Measurements from ENCODE around the gene CDYL. TPM values are rescaled to one million over a fixed set of nuclear protein-coding genes. Genes with fewer than 3 reads are reported as not detected.
A peak's percentile ranks its signal among the peaks of the same experiment; 100 is the strongest.

The CDYL gene
- total and polyA plus RNA-seq, 5 donors from 2014 or later = 3.1 to 27.0 (median 4.1) TPM

- Mint-ChIP-seq H3K27me3 (no peaks in the 10 kb centered on the region), H3K4me3 (peak overlapping the region in 1 of 4 donors; percentile 3), H3K9me3 (peaks cover 0 to 13% (median 6%) of the 10 kb centered on the region in 7 donors), H3K4me1 (peaks cover 22 to 63% (median 38%) of the 10 kb centered on the region in 4 donors), H3K36me3 (peaks cover 14% of the 10 kb centered on the region), H3K27ac (no peak overlapping the region)
- Histone ChIP-seq H3K27me3 (ENCODE audit: control insufficient read depth, insufficient read depth, low read length) (no peaks in the 10 kb centered on the region), H3K4me3 (ENCODE audit: low read depth, low read length) (no peak overlapping the region), H3K27ac (ENCODE audit: insufficient read depth, low read length, poor library complexity, severe bottlenecking) (no peak overlapping the region), H3K36me3 (ENCODE audit: control insufficient read depth, insufficient read depth, low read length) (no peaks in the 10 kb centered on the region), H3K4me1 (ENCODE audit: control insufficient read depth, insufficient read depth, low read length, poor library complexity, severe bottlenecking) (peaks cover 4% of the 10 kb centered on the region), H3K9me3 (ENCODE audit: control insufficient read depth in 2 of 2, low read length in 2 of 2) (peaks cover 3 to 5% of the 10 kb centered on the region in 2 experiments)
- DNase-seq (no peak), ATAC-seq (ENCODE audit: low read depth in 2 of 2) (no peak)
Measured at GRCh38 chr6:4871825-4872224, 95.6 kb downstream of the CDYL start.

DNA sequence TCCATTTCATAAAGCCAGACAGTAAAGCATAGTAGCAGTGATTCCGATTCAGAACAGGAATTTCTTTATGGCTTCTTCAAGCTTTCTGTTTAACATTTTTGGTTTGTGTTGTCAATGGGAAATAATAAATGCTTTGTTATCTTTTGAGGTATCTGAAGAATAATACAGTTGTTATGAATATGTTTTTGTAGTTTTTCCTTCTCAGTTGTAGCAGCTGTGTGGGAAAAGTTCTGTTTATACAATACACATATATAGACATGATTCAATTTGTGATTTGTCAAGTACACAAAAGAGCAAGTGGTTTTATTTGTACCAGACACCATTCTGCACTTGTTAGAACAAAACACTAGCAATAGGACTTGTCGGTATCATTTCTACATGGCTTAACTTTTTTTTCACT, 96.6 kb downstream of the CDYL start:
- Histone ChIP-seq H3K36me3 (ENCODE audit: control insufficient read depth, insufficient read depth, low read length) (no peaks in the 10 kb centered on the region), H3K4me3 (ENCODE audit: low read depth, low read length) (no peak overlapping the region), H3K4me1 (ENCODE audit: control insufficient read depth, insufficient read depth, low read length, poor library complexity, severe bottlenecking) (peaks cover 6% of the 10 kb centered on the region), H3K27ac (ENCODE audit: insufficient read depth, low read length, poor library complexity, severe bottlenecking) (no peak overlapping the region), H3K27me3 (ENCODE audit: control insufficient read depth, insufficient read depth, low read length) (no peaks in the 10 kb centered on the region), H3K9me3 (ENCODE audit: control insufficient read depth in 2 of 2, low read length in 2 of 2) (peaks cover under 1 to 2% of the 10 kb centered on the region in 2 experiments)
- no peaks in the 10 kb centered on the region for H3K27me3 Mint-ChIP-seq
- DNase-seq = no peak
- H3K4me1 Mint-ChIP-seq = peaks cover 21 to 72% (median 42%) of the 10 kb centered on the region in 4 donors
- H3K27ac Mint-ChIP-seq = no peak overlapping the region
- H3K36me3 Mint-ChIP-seq = peaks cover 6% of the 10 kb centered on the region
- no peak for ATAC-seq (ENCODE audit: low read depth in 2 of 2)
- H3K4me3 Mint-ChIP-seq = no peak overlapping the region
- H3K9me3 Mint-ChIP-seq = peaks cover 0 to 7% (median 2%) of the 10 kb centered on the region in 7 donors

DNA sequence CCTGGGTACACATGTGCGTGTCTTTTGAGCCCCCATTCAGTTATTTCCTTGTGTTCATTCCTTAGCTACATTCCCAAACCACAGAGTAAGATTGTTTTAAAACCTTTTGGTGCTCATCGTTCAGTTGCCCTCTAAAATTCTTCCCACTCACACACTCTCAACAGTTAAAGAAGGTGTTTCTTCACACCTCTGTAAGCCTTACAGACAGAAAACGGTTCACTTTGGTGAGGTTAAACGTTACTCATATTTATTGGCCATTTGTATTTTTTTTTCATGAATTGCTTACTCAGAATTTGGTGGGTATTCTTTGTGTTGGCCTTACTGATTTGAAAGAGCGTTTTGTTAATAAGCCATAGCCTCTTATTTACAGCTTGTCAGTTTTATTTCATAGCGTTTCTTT, 97.7 kb downstream of the CDYL start:
- Histone ChIP-seq H3K27ac (ENCODE audit: insufficient read depth, low read length, poor library complexity, severe bottlenecking) (no peak overlapping the region), H3K36me3 (ENCODE audit: control insufficient read depth, insufficient read depth, low read length) (no peaks in the 10 kb centered on the region), H3K4me1 (ENCODE audit: control insufficient read depth, insufficient read depth, low read length, poor library complexity, severe bottlenecking) (peaks cover 6% of the 10 kb centered on the region), H3K4me3 (ENCODE audit: low read depth, low read length) (no peak overlapping the region), H3K9me3 (ENCODE audit: control insufficient read depth in 2 of 2, low read length in 2 of 2) (no peaks in the 10 kb centered on the region), H3K27me3 (ENCODE audit: control insufficient read depth, insufficient read depth, low read length) (no peaks in the 10 kb centered on the region)
- Mint-ChIP-seq H3K4me3 (peak overlapping the region in 1 of 4 donors; percentile 13), H3K27ac (no peak overlapping the region), H3K4me1 (peaks cover 25 to 79% (median 43%) of the 10 kb centered on the region in 4 donors), H3K9me3 (peaks cover 0 to 4% (median 0%) of the 10 kb centered on the region in 7 donors), H3K27me3 (no peaks in the 10 kb centered on the region), H3K36me3 (peaks cover 4% of the 10 kb centered on the region)
- DNase-seq (no peak), ATAC-seq (ENCODE audit: low read depth in 2 of 2) (no peak)

- ATAC-seq (ENCODE audit: low read depth in 2 of 2) = no peak
- Histone ChIP-seq H3K4me1 (ENCODE audit: control insufficient read depth, insufficient read depth, low read length, poor library complexity, severe bottlenecking) (peaks cover 6% of the 10 kb centered on the region), H3K27ac (ENCODE audit: insufficient read depth, low read length, poor library complexity, severe bottlenecking) (no peak overlapping the region), H3K27me3 (ENCODE audit: control insufficient read depth, insufficient read depth, low read length) (no peaks in the 10 kb centered on the region), H3K4me3 (ENCODE audit: low read depth, low read length) (no peak overlapping the region), H3K9me3 (ENCODE audit: control insufficient read depth in 2 of 2, low read length in 2 of 2) (no peaks in the 10 kb centered on the region), H3K36me3 (ENCODE audit: control insufficient read depth, insufficient read depth, low read length) (no peaks in the 10 kb centered on the region)
- Mint-ChIP-seq H3K27ac (no peak overlapping the region), H3K4me3 (peak overlapping the region in 1 of 4 donors; percentile 16), H3K4me1 (peaks cover 26 to 83% (median 58%) of the 10 kb centered on the region in 4 donors), H3K36me3 (peaks cover 3% of the 10 kb centered on the region), H3K27me3 (no peaks in the 10 kb centered on the region), H3K9me3 (no peaks in the 10 kb centered on the region)
- no peak for DNase-seq
Measured at GRCh38 chr6:4879741-4880275, 103.6 kb downstream of the CDYL start.

DNA sequence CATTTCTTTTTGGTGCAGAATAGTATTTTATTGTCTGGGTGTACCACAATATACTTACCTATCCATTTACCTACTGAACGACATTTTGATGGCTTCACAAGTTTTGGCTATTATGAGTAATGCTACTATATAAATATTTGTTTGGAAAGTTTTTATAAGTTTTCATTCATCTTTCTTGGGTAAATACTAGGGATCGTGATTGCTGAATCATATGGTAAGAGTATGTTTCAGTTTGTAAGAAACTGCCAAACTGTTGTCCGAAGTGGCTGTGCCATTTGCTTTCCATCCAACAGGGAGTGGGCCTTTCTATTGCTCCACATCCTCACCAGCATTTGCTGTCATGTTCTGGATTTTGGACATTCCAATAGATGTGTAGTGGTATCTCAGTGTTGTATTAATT, 104.2 kb downstream of the CDYL start:
- Histone ChIP-seq H3K36me3 (ENCODE audit: control insufficient read depth, insufficient read depth, low read length) (no peaks in the 10 kb centered on the region), H3K27ac (ENCODE audit: insufficient read depth, low read length, poor library complexity, severe bottlenecking) (no peak overlapping the region), H3K4me1 (ENCODE audit: control insufficient read depth, insufficient read depth, low read length, poor library complexity, severe bottlenecking) (peaks cover 6% of the 10 kb centered on the region), H3K4me3 (ENCODE audit: low read depth, low read length) (no peak overlapping the region), H3K27me3 (ENCODE audit: control insufficient read depth, insufficient read depth, low read length) (no peaks in the 10 kb centered on the region), H3K9me3 (ENCODE audit: control insufficient read depth in 2 of 2, low read length in 2 of 2) (no peaks in the 10 kb centered on the region)
- H3K9me3 Mint-ChIP-seq = no peaks in the 10 kb centered on the region
- no peak overlapping the region for H3K27ac Mint-ChIP-seq
- DNase-seq = no peak
- peaks cover 3% of the 10 kb centered on the region for H3K36me3 Mint-ChIP-seq
- ATAC-seq (ENCODE audit: low read depth in 2 of 2) = no peak
- H3K4me1 Mint-ChIP-seq = peaks cover 26 to 81% (median 59%) of the 10 kb centered on the region in 4 donors
- no peaks in the 10 kb centered on the region for H3K27me3 Mint-ChIP-seq
- H3K4me3 Mint-ChIP-seq = no peak overlapping the region

DNA sequence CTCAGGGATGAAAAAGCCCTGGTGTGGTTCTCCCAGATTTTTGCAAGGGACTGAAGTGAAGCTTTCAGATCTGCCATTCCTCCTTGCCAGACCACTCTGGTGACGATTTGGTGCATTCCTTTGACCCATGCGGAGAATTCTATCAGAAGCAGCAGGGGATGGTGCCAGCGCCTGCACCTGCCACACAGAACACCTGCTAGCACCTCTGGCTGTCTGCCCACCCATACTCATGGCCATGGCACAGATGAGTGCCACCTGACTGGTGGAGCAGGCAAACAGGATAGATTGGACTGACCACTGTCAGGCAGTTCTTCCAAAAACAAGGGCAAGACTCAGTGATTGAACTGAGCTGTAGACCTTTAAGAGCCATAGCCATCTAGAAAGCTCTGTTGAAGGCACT, 107.1 kb downstream of the CDYL start:
- DNase-seq = no peak
- no peak for ATAC-seq (ENCODE audit: low read depth in 2 of 2)

GRCh38 chr6:4884646-4885340, 108.6 kb downstream of the CDYL start:
- DNase-seq = no peak
- H3K27me3 Mint-ChIP-seq = no peaks in the 10 kb centered on the region
- no peak overlapping the region for H3K27ac ChIP-seq (ENCODE audit: insufficient read depth, low read length, poor library complexity, severe bottlenecking)
- no peak for ATAC-seq (ENCODE audit: low read depth in 2 of 2)
- no peaks in the 10 kb centered on the region for H3K36me3 ChIP-seq (ENCODE audit: control insufficient read depth, insufficient read depth, low read length)
- no peaks in the 10 kb centered on the region for H3K27me3 ChIP-seq (ENCODE audit: control insufficient read depth, insufficient read depth, low read length)
- no peak overlapping the region for H3K27ac Mint-ChIP-seq
- no peaks in the 10 kb centered on the region for H3K4me1 ChIP-seq (ENCODE audit: control insufficient read depth, insufficient read depth, low read length, poor library complexity, severe bottlenecking)
- no peak overlapping the region for H3K4me3 ChIP-seq (ENCODE audit: low read depth, low read length)
- no peaks in the 10 kb centered on the region for H3K9me3 ChIP-seq (ENCODE audit: control insufficient read depth in 2 of 2, low read length in 2 of 2)
- no peak overlapping the region for H3K4me3 Mint-ChIP-seq
- peaks cover 18 to 76% (median 53%) of the 10 kb centered on the region in 4 donors for H3K4me1 Mint-ChIP-seq
- peaks cover 0 to 3% (median 0%) of the 10 kb centered on the region in 7 donors for H3K9me3 Mint-ChIP-seq
- peaks cover 2% of the 10 kb centered on the region for H3K36me3 Mint-ChIP-seq

More for the DNA sequence above, 107.1 kb downstream of the CDYL start:
- Histone ChIP-seq H3K27ac (ENCODE audit: insufficient read depth, low read length, poor library complexity, severe bottlenecking) (no peak overlapping the region), H3K4me3 (ENCODE audit: low read depth, low read length) (no peak overlapping the region), H3K9me3 (ENCODE audit: control insufficient read depth in 2 of 2, low read length in 2 of 2) (no peaks in the 10 kb centered on the region), H3K27me3 (ENCODE audit: control insufficient read depth, insufficient read depth, low read length) (no peaks in the 10 kb centered on the region), H3K36me3 (ENCODE audit: control insufficient read depth, insufficient read depth, low read length) (no peaks in the 10 kb centered on the region), H3K4me1 (ENCODE audit: control insufficient read depth, insufficient read depth, low read length, poor library complexity, severe bottlenecking) (no peaks in the 10 kb centered on the region)
- H3K4me1 Mint-ChIP-seq = peaks cover 25 to 78% (median 52%) of the 10 kb centered on the region in 4 donors
- H3K9me3 Mint-ChIP-seq = no peaks in the 10 kb centered on the region
- H3K27ac Mint-ChIP-seq = no peak overlapping the region
- no peak overlapping the region for H3K4me3 Mint-ChIP-seq
- peaks cover 3% of the 10 kb centered on the region for H3K36me3 Mint-ChIP-seq
- no peaks in the 10 kb centered on the region for H3K27me3 Mint-ChIP-seq

All from CD4-positive, CD25-positive, alpha-beta regulatory T cell (primary cell).